IMR-90 (cell line): Measurements from ENCODE around the gene SEMA6A. TPM values are rescaled to one million over a fixed set of nuclear protein-coding genes. Genes with fewer than 3 reads are reported as not detected.

Experiments
- ATAC-seq: fragments of 200-7000 bp; cut with Tn5 transposase; 2 replicates; pipeline ENCODE4 v1.9.1; 2020; ENCODE audit warnings: low read depth, mild to moderate bottlenecking, moderate library complexity
- BruUV-seq: library from RNA; stranded (reverse); fragments of 400-500 nt; replicated peaks from 2 replicates; lab custom pipeline; 2021; lab: Mats Ljungman, UMichigan
- CTCF ChIA-PET: fragments of 300-600 bp; formaldehyde crosslinking; extraction: SDS; loops from one replicate; lab custom pipeline; 2021; ENCODE audit warnings: antibody characterized with exemption; lab: Yijun Ruan, JAX
- POLR2A ChIA-PET: fragments of 300-600 bp; sonication (Branson Sonifier 250); formaldehyde crosslinking; loops from one replicate; lab custom pipeline; 2022; ENCODE audit warnings: antibody characterized with exemption; ENCODE audit not compliant: unreplicated experiment; lab: Charles Lee
- DNase-seq: peaks from one replicate; pipeline ENCODE4 v3.0.0; 2013
- H2AFZ ChIP-seq: replicated peaks from 2 replicates; pipeline ENCODE3; 2013; ENCODE audit warnings: low read length, mild to moderate bottlenecking; ENCODE audit not compliant: poor library complexity
- H2AK5ac ChIP-seq: 2 replicates; pipeline ENCODE4 v1.6.1; 2013; ENCODE audit warnings: low read depth, low read length, inconsistent platforms
- H2AK9ac ChIP-seq: replicated peaks from 2 replicates; pipeline ENCODE3; 2013; ENCODE audit warnings: mild to moderate bottlenecking, low read depth, low read length, moderate library complexity; ENCODE audit not compliant: poor library complexity
- H2BK120ac ChIP-seq: 2 replicates; pipeline ENCODE4 v1.6.1; 2013; ENCODE audit warnings: low read depth, low read length, inconsistent platforms
- H2BK15ac ChIP-seq: 3 replicates; pipeline ENCODE4 v1.6.1; 2013; ENCODE audit warnings: low read depth, low read length, inconsistent platforms
- H2BK20ac ChIP-seq: 2 replicates; pipeline ENCODE4 v1.6.1; 2013; ENCODE audit warnings: low read depth, mild to moderate bottlenecking, inconsistent platforms, low read length, moderate library complexity
- H2BK5ac ChIP-seq: 2 replicates; pipeline ENCODE4 v1.6.1; 2013; ENCODE audit warnings: mild to moderate bottlenecking, low read depth, low read length, inconsistent platforms; ENCODE audit not compliant: poor library complexity, severe bottlenecking
- H3K14ac ChIP-seq: replicated peaks from 2 replicates; pipeline ENCODE4 v1.6.1; 2013; ENCODE audit warnings: low read depth, low read length, inconsistent platforms
- H3K18ac ChIP-seq: 2 replicates; pipeline ENCODE4 v1.6.1; 2013; ENCODE audit warnings: low read depth, low read length, control low read depth
- H3K23ac ChIP-seq: 2 replicates; pipeline ENCODE4 v1.6.1; 2013; ENCODE audit warnings: low read depth, low read length, inconsistent platforms
- H3K27ac ChIP-seq: 2 replicates; pipeline ENCODE4 v1.5.1; 2013; ENCODE audit warnings: mild to moderate bottlenecking, control low read depth, low read length; ENCODE audit not compliant: insufficient read depth
- H3K27me3 ChIP-seq: 2 replicates; pipeline ENCODE4 v1.6.1; 2013; ENCODE audit warnings: low read length; ENCODE audit not compliant: control insufficient read depth, insufficient read depth
- H3K36me3 ChIP-seq: 2 replicates; pipeline ENCODE4 v1.6.1; 2013; ENCODE audit warnings: low read length, mixed read lengths; ENCODE audit not compliant: control insufficient read depth, insufficient read depth
- H3K4ac ChIP-seq: 2 replicates; pipeline ENCODE4 v1.6.1; 2013; ENCODE audit warnings: low read depth, low read length, inconsistent platforms
- H3K4me1 ChIP-seq: 2 replicates; pipeline ENCODE4 v1.6.1; 2013; ENCODE audit warnings: low read length, mixed read lengths; ENCODE audit not compliant: control insufficient read depth, insufficient read depth
- H3K4me2 ChIP-seq: 2 replicates; pipeline ENCODE4 v1.6.1; 2013; ENCODE audit warnings: low read depth, mild to moderate bottlenecking, control low read depth, low read length, moderate library complexity
- H3K4me3 ChIP-seq: 2 replicates; pipeline ENCODE4 v1.5.1; 2013; ENCODE audit warnings: low read depth, mild to moderate bottlenecking, control low read depth, low read length, moderate library complexity; ENCODE audit not compliant: insufficient read depth
- H3K56ac ChIP-seq: 2 replicates; pipeline ENCODE4 v1.6.1; 2013; ENCODE audit warnings: low read length, inconsistent platforms; ENCODE audit not compliant: insufficient read depth; ENCODE audit errors: extremely low read depth
- H3K79me1 ChIP-seq, 2 experiments: 2 replicates each; pipeline ENCODE4 v1.6.1; 2013; ENCODE audit warnings: low read length in 2 of 2, inconsistent platforms in 1 of 2, low read depth in 1 of 2
- H3K9ac ChIP-seq: 2 replicates; pipeline ENCODE4 v1.6.1; 2013; ENCODE audit warnings: low read depth, low read length, control low read depth
- H3K9me1 ChIP-seq: 2 replicates; pipeline ENCODE4 v1.6.1; 2013; ENCODE audit warnings: low read length, inconsistent platforms; ENCODE audit not compliant: insufficient read depth
- H3K9me3 ChIP-seq: 2 replicates; pipeline ENCODE4 v1.6.1; 2013; ENCODE audit warnings: low read length; ENCODE audit not compliant: control insufficient read depth, insufficient read depth
- H4K20me1 ChIP-seq: 2 replicates; pipeline ENCODE4 v1.6.1; 2013; ENCODE audit warnings: low read length, inconsistent platforms; ENCODE audit not compliant: insufficient read depth
- H4K5ac ChIP-seq: 2 replicates; pipeline ENCODE4 v1.6.1; 2013; ENCODE audit warnings: mild to moderate bottlenecking, low read depth, low read length, control low read depth
- H4K8ac ChIP-seq, 2 experiments: 2 replicates each; pipeline ENCODE4 v1.6.1; 2013; ENCODE audit warnings: low read depth in 2 of 2, low read length in 2 of 2, control low read depth in 1 of 2, inconsistent platforms in 1 of 2
- H4K91ac ChIP-seq: 2 replicates; pipeline ENCODE4 v1.6.1; 2013; ENCODE audit warnings: low read depth, low read length, inconsistent platforms; ENCODE audit not compliant: insufficient read depth
- CEBPB ChIP-seq: IDR thresholded peaks from 2 replicates; pipeline ENCODE4 v1.6.1; 2012; ENCODE audit warnings: low read depth, low read length, improper control_type of control experiment
- POLR2A ChIP-seq: IDR thresholded peaks from 2 replicates; pipeline ENCODE4 v1.6.1; 2012; ENCODE audit warnings: mild to moderate bottlenecking, low read depth, low read length
- RFX5 ChIP-seq: IDR thresholded peaks from 2 replicates; pipeline ENCODE4 v1.8.0; 2012; ENCODE audit warnings: low read depth, mild to moderate bottlenecking, low read length, moderate library complexity
- WGBS, 2 experiments: methylation state at CpG; one replicate each; pipeline versions ENCODE4 v1.1.5 to v1.1.7; 2013; ENCODE audit warnings: missing lambda C conversion rate in 2 of 2; ENCODE audit not compliant: insufficient read length in 1 of 2; ENCODE audit errors: extremely low coverage in 2 of 2; 5-methylcytosine and 5-hydroxymethylcytosine counted together
- dilution Hi-C: fragments of 300-500 bp; cut with HindIII; formaldehyde crosslinking; loops from one replicate; pipeline ENCODE4 v1.14.3; 2018; ENCODE audit warnings: low sequenced_read_pairs; ENCODE audit not compliant: unreplicated experiment
- in situ Hi-C: fragments of 300-500 bp; cut with MboI; formaldehyde crosslinking; loops from 3 replicates; pipeline ENCODE4 v1.14.3; 2019; ENCODE audit warnings: low sequenced_read_pairs, inconsistent platforms, mixed read lengths
- intact Hi-C: fragments of 100-400 bp; cut with micrococcal nuclease; formaldehyde crosslinking; loops from 2 replicates; pipeline ENCODE4 v1.10.0; 2022
- polyA plus RNA-seq, 3 experiments: library from polyadenylated mRNA; depleted of rRNA; stranded (reverse); fragments of >200 nt; gene quantifications; 2 replicates each; pipeline ENCODE4 v1.2.3, GENCODE V29; 2012; ENCODE audit warnings: low replicate concordance in 1 of 3
- total RNA-seq: library from RNA; depleted of rRNA; stranded (reverse); fragments of >200 nt; gene quantifications from 2 replicates; pipeline ENCODE4 v1.2.3, GENCODE V29; 2012

Gene SEMA6A
- total and polyA plus RNA-seq, 2 of the 4 experiments (the other 2 are of a cell fraction): 0.27 to 0.36 TPM

DNA sequence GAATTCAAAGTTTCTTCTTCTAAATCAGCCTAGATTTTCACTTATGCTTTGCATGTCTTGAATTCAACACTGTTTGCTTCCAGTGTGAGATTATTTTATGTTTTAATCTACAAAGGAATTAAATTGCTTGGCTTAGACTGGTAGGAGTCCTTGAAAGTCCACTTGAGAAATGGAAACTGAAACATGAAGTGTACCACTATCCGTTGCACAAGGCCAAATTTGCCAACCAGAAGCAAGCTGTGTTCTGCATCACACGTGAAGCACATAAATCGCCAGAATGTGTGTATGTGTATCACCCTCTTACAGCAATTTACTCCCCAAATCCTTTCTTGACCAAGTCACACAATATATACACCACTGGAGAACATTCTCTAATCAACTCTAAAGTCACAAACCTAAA lies 10.3 kb downstream of the SEMA6A start:
- no peaks in the 10 kb centered on the region for H3K9me3 ChIP-seq
- POLR2A ChIA-PET: no interaction called here
- no peaks in the 10 kb centered on the region for H3K36me3 ChIP-seq
- H2BK15ac ChIP-seq: no peak overlapping the region
- intact Hi-C loops: no loop called here
- no peak overlapping the region for H3K4me3 ChIP-seq
- H3K9ac ChIP-seq: no peak overlapping the region
- BruUV-seq: no TSS peak
- no peak overlapping the region for H4K5ac ChIP-seq
- H3K4ac ChIP-seq: no peak overlapping the region
- no peaks in the 10 kb centered on the region for H4K20me1 ChIP-seq
- H3K18ac ChIP-seq: no peak overlapping the region
- ATAC-seq (no peak), DNase-seq (no peak)
- WGBS, 2 experiments: no CpG with 5 or more reads among the region's 3 CpGs
- no peak overlapping the region for H2BK120ac ChIP-seq
- no peak overlapping the region for H4K8ac ChIP-seq
- no peak overlapping the region for H2BK5ac ChIP-seq
- H3K14ac ChIP-seq: no peak overlapping the region
- no peak overlapping the region for H3K23ac ChIP-seq
- H3K4me2 ChIP-seq: no peak overlapping the region
- CTCF ChIA-PET: interaction anchor here (0.6 kb wide), 1 partner anchor 425 kb away, joined by 3 read pairs; no protein-coding TSS in a partner anchor
- no peak for TF ChIP-seq RFX5
- TF ChIP-seq CEBPB: no peak
- no peak for TF ChIP-seq POLR2A
- H2AK9ac ChIP-seq: no peak overlapping the region
- no peaks in the 10 kb centered on the region for H3K79me1 ChIP-seq
- peaks cover 2% of the 10 kb centered on the region for H3K27me3 ChIP-seq
- no peak overlapping the region for H2AFZ ChIP-seq
- no peak overlapping the region for H2BK20ac ChIP-seq
- no peak overlapping the region for H3K56ac ChIP-seq
- dilution Hi-C loops: no loop called here
- H3K27ac ChIP-seq: no peak overlapping the region
- no peak overlapping the region for H4K91ac ChIP-seq
- H2AK5ac ChIP-seq: no peak overlapping the region
- in situ Hi-C loops: no loop called here
- no peaks in the 10 kb centered on the region for H3K4me1 ChIP-seq
- H3K9me1 ChIP-seq: no peaks in the 10 kb centered on the region
